A673 (cell line): ENCODE results near the gene ANKRD35.

Source experiments
- CTCF ChIP-seq: fragments of 300-800, 200-600 bp; sonication (generic); conservative IDR thresholded peaks from 2 replicates; pipeline ENCODE4 v1.5.1; 2017; ENCODE audit warnings: low read depth, mild to moderate bottlenecking, antibody characterized with exemption, low read length, moderate library complexity, mixed read lengths
- EZH2 ChIP-seq: fragments of 200-600 bp; sonication (generic); IDR thresholded peaks from 2 replicates; pipeline ENCODE4 v1.6.1; 2017; ENCODE audit warnings: borderline replicate concordance, low read depth, mild to moderate bottlenecking, mixed read lengths, antibody characterized with exemption, low read length; ENCODE audit not compliant: poor library complexity, severe bottlenecking

- no peak for TF ChIP-seq EZH2
- no peak for TF ChIP-seq CTCF
These were observed 26.1 kb downstream of the ANKRD35 start for GRCh38 chr1:145859491-145860023.
